Common myeloid progenitor, CD34-positive (primary cell): ENCODE measurements around the gene RIPK1.

Experiments used
- CTCF ChIA-PET: fragments of 350-600 bp; sonication (Branson Sonifier 250); formaldehyde crosslinking; loops from one replicate; lab custom pipeline; 2021; ENCODE audit warnings: antibody characterized with exemption; lab: Charles Lee
- POLR2A ChIA-PET: fragments of 350-600 bp; sonication (Branson Sonifier 250); formaldehyde crosslinking; loops from one replicate; lab custom pipeline; 2021; ENCODE audit warnings: antibody characterized with exemption; lab: Charles Lee
- DNase-seq, 3 donors: peaks; one replicate each; pipeline versions ENCODE4 v3.0.0 to v3.0.0-alpha.2; 2013
- H3K27ac ChIP-seq, 2 experiments: 1 replicate in 1 of 2; 2 replicates in 1 of 2; pipeline ENCODE4 v1.7.0; 2013; ENCODE audit warnings: inconsistent platforms in 2 of 2, low read length in 2 of 2, mild to moderate bottlenecking in 2 of 2, low read depth in 1 of 2, moderate library complexity in 1 of 2; ENCODE audit not compliant: severe bottlenecking in 2 of 2, insufficient read depth in 1 of 2, poor library complexity in 1 of 2
- H3K27me3 ChIP-seq, 5 experiments: replicated peaks in 2 of 5; 1 replicate in 3 of 5; 2 replicates in 2 of 5; pipeline versions ENCODE4 v1.6.1 to v1.7.0; 2013; ENCODE audit warnings: low read length in 4 of 5, mild to moderate bottlenecking in 2 of 5, moderate library complexity in 2 of 5, inconsistent platforms in 1 of 5; ENCODE audit not compliant: insufficient read depth in 5 of 5, control insufficient read depth in 4 of 5
- H3K36me3 ChIP-seq, 4 experiments: 1 replicate in 2 of 4; 2 replicates in 2 of 4; pipeline versions ENCODE4 v1.6.1 to v1.7.0; 2013; ENCODE audit warnings: low read length in 3 of 4, control low read depth in 1 of 4, mild to moderate bottlenecking in 1 of 4; ENCODE audit not compliant: control insufficient read depth in 4 of 4, insufficient read depth in 4 of 4
- H3K4me1 ChIP-seq, 4 experiments: 1 replicate in 3 of 4; 2 replicates in 1 of 4; pipeline versions ENCODE4 v1.6.1 to v1.7.1; 2013; ENCODE audit warnings: low read length in 3 of 4, mild to moderate bottlenecking in 3 of 4, control low read depth in 1 of 4, inconsistent platforms in 1 of 4, moderate library complexity in 1 of 4; ENCODE audit not compliant: control insufficient read depth in 4 of 4, insufficient read depth in 4 of 4; ENCODE audit errors: control extremely low read depth in 1 of 4
- H3K4me3 ChIP-seq, 7 experiments: 1 replicate in 4 of 7; 2 replicates in 3 of 7; pipeline versions ENCODE4 v1.5.1 to v1.7.0; 2013; ENCODE audit warnings: mild to moderate bottlenecking in 7 of 7, low read length in 6 of 7, moderate library complexity in 6 of 7, inconsistent platforms in 2 of 7, low read depth in 2 of 7, control low read depth in 1 of 7; ENCODE audit not compliant: insufficient read depth in 4 of 7, control insufficient read depth in 1 of 7; ENCODE audit errors: extremely low read depth in 1 of 7
- H3K9me3 ChIP-seq, 5 experiments: 1 replicate in 4 of 5; 2 replicates in 1 of 5; pipeline versions ENCODE4 v1.6.1 to v1.7.1; 2013; ENCODE audit warnings: low read length in 4 of 5, mild to moderate bottlenecking in 2 of 5, inconsistent platforms in 1 of 5, low read depth in 1 of 5, moderate library complexity in 1 of 5; ENCODE audit not compliant: control insufficient read depth in 4 of 5, insufficient read depth in 2 of 5; ENCODE audit errors: control extremely low read depth in 1 of 5
- WGBS: methylation state at CpG from one replicate; pipeline ENCODE4 v1.1.5; 2013; ENCODE audit not compliant: insufficient coverage; 5-methylcytosine and 5-hydroxymethylcytosine counted together

RIPK1 gene

DNA sequence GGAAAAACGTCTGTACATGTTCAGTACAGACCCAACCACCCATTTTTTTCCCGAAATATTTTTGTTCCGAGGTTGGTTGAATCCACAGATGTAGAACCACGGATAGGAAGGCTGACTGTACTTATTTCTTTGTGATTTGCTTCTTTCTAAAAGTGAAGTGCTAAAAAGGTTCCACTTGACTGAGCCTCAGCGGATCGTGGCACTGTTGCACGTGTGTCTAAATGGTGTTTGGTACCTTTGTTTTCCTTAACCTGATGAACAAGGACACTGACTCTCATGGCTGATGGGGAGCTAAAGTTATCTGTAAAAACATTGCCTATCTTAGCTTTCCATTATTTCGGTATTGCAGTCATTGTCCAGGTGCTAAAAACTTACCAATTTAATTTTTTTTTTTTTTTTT lies 56.4 kb downstream of the RIPK1 start:
- POLR2A ChIA-PET: interaction anchor here (0.6 kb wide), 1 partner anchor 56 kb away, joined by 4 read pairs; no protein-coding TSS in a partner anchor
- CTCF ChIA-PET: interaction anchor here (0.6 to 1.5 kb wide), 3 partner anchors 123 to 155 kb away, joined by 4 to 5 read pairs (median 4); no protein-coding TSS in a partner anchor

DNA sequence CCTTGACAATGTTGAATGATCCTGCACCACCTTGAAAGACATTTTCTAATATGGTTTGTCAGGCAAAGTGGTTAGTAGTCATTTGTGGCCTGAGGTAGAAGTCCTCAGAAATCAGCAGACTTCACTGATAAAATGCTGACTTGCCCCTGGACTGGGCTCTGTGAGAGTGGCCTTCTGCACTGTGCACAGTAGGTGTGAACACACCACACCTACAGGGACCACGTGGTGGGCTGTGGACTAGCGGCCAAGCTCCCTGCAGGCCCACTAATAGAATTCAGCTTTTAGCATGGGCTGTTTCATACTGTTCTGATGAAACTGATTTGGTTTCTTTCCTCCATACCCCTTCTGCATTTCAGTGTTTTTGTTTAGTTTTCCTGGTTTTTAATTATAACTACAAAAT lies 57.5 kb downstream of the RIPK1 start:
- CTCF ChIA-PET: interaction anchor here (0.8 to 3.5 kb wide), 6 partner anchors 35 to 154 kb away, joined by 3 to 14 read pairs (median 4); no protein-coding TSS in a partner anchor
- no peak overlapping the region for H3K4me3 ChIP-seq
- POLR2A ChIA-PET: interaction anchor here (0.6 kb wide), 1 partner anchor 106 kb away, joined by 4 read pairs; no protein-coding TSS in a partner anchor
- H3K27me3 ChIP-seq: no peaks in the 10 kb centered on the region
- H3K4me1 ChIP-seq: no peaks in the 10 kb centered on the region
- 17% methylated on average over 1 of the region's 2 CpGs for WGBS
- no peak overlapping the region for H3K27ac ChIP-seq
- no peaks in the 10 kb centered on the region for H3K9me3 ChIP-seq
- H3K36me3 ChIP-seq: peaks cover 0 to 8% (median 5%) of the 10 kb centered on the region in 4 experiments
- no peak for DNase-seq

More for the DNA sequence above, 56.4 kb downstream of the RIPK1 start:
- no peaks in the 10 kb centered on the region for H3K27me3 ChIP-seq
- H3K4me3 ChIP-seq: no peak overlapping the region
- H3K9me3 ChIP-seq: no peaks in the 10 kb centered on the region
- no peak for DNase-seq
- peaks cover 0 to 8% (median 0%) of the 10 kb centered on the region in 4 experiments for H3K36me3 ChIP-seq
- H3K4me1 ChIP-seq: no peaks in the 10 kb centered on the region
- H3K27ac ChIP-seq: no peak overlapping the region
- 91% methylated on average over 6 of the region's 8 CpGs for WGBS

DNA sequence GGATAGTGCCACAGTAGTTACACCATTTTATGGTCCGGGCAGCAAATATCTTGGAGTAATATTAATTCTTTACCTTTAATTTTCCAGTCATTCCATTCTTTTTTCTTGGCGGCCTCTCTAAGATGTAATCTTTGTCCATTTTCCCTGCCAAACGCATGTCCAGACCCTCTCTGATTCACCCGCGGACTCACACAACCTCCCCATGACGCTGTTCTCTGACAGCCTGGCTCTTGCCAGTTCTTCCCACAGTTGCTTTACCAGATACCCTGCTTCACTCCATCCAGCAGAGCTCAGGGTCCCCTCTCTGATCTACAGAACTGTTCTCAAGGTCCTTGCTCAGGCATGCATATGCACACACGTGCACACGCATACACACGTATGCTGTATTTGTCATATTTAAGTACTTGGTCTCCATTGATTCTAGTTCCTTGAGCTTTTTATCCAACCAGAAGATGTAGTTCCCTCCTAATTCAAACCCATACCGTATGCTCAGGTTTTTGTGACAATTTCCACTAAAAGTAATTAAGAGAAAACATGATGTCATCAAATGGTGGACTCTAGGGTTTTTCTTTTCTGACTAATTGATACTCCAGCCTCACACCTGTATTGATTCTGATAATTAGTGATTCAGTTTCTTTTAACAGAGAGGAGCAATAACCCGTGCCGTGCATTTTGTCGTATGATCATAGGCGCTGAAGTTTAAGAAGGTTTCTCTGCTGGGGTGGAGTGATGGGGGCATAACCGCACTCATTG lies 60.2 kb downstream of the RIPK1 start:
- H3K36me3 ChIP-seq: peaks cover 0 to 18% (median 9%) of the 10 kb centered on the region in 4 experiments
- H3K27me3 ChIP-seq: no peaks in the 10 kb centered on the region
- H3K4me3 ChIP-seq: no peak overlapping the region
- H3K4me1 ChIP-seq: no peaks in the 10 kb centered on the region
- no peak overlapping the region for H3K27ac ChIP-seq
- POLR2A ChIA-PET: no interaction called here
- no peaks in the 10 kb centered on the region for H3K9me3 ChIP-seq
- CTCF ChIA-PET: interaction anchor here (0.7 to 3.8 kb wide), 8 partner anchors 12 to 131 kb away, joined by 3 to 14 read pairs (median 4); no protein-coding TSS in a partner anchor
- 97% methylated on average over 9 of the region's 15 CpGs for WGBS
- DNase-seq: no peak

DNA sequence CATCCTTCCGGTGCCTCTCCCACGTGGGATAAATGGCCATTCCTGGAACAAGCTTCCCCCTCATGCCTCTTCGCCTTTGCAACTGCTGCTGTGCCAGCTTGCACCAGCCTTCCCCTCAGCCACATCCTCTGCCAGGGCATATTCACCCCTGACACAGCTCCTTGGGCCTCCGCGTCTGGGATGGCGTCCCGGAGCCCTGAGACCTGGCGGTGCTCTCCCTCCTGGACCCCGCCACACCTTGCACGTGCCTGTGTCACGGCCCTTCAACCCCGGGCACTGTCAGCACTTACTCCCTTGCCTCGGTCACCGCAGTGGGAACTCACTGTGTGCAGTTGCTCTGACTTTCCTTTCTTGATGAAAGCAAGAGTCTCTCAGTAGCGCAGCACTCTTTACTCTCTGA lies 63.4 kb downstream of the RIPK1 start:
- H3K27me3 ChIP-seq: no peaks in the 10 kb centered on the region

DNA sequence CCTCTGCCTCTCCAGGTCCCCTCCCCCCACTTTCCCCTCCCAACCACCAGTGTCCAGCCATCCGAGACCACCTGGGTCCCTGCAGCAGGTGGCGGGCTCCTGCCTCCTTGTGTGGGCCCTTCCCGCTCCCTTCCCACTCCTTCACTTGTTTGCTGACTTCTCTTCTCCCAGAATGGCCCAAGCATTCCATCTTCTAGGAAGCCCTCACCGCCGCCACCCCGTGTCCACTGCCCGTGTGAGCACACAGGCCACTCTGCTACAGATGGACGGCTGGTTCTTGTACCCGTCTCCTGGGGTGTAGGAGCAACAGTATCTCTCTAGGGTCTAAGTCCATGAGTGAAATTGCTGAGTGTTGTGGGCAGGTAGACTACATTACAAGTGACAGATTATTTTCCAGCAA lies 65.2 kb downstream of the RIPK1 start:
- DNase-seq: no peak
- no peaks in the 10 kb centered on the region for H3K27me3 ChIP-seq
- H3K4me1 ChIP-seq: no peaks in the 10 kb centered on the region
- H3K4me3 ChIP-seq: no peak overlapping the region
- H3K27ac ChIP-seq: no peak overlapping the region
- H3K36me3 ChIP-seq: peaks cover 0 to 30% (median 22%) of the 10 kb centered on the region in 4 experiments
- ChIA-PET POLR2A (no interaction called here), CTCF (no interaction called here)
- H3K9me3 ChIP-seq: no peaks in the 10 kb centered on the region
- WGBS: 100% methylated on average over 3 of the region's 9 CpGs

More for the DNA sequence above, 63.4 kb downstream of the RIPK1 start:
- Histone ChIP-seq H3K4me1 (no peaks in the 10 kb centered on the region), H3K4me3 (no peak overlapping the region), H3K36me3 (peaks cover 0 to 24% (median 13%) of the 10 kb centered on the region in 4 experiments), H3K9me3 (no peaks in the 10 kb centered on the region), H3K27ac (no peak overlapping the region)
- CTCF ChIA-PET: interaction anchor here (0.6 kb wide), 1 partner anchor 133 kb away, joined by 3 read pairs; no protein-coding TSS in a partner anchor
- POLR2A ChIA-PET: no interaction called here
- 99% methylated on average over 15 of the region's 15 CpGs for WGBS
- DNase-seq: no peak

DNA sequence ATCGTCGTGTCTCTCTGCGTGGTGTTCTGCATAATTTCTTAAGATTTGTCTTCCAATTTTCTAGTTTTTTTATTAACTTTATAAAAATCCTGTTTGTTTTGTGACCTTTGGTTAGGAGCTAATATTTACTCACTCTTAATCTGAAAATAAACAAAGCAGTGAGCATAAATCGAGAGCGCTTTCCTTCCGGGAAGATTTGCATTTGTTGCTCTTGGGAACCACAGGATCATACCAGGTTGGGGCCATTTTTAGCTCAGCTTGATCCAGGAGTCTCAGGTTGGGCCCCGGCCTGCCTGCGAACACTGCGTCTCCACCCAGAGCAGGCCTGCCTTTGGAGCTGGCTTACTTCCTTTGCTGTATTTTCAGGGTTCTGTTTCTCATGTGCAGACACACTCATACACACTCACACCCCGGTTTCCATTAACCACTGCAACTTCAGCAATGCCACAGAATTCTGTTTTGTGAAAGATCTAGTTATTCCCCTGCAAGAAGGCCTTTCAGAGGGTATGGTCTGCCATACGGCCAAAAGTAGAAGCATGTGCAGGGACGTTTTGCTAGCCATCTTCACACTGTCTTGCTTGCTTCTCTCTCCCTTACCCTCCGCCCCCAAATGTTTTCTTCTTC lies 67.5 kb downstream of the RIPK1 start:
- ChIA-PET CTCF (no interaction called here), POLR2A (no interaction called here)
- no peaks in the 10 kb centered on the region for H3K9me3 ChIP-seq
- H3K27me3 ChIP-seq: no peaks in the 10 kb centered on the region
- H3K27ac ChIP-seq: no peak overlapping the region
- no peak for DNase-seq
- WGBS: 97% methylated on average over 10 of the region's 13 CpGs
- peaks cover 4 to 16% (median 16%) of the 10 kb centered on the region in 4 experiments for H3K4me1 ChIP-seq
- H3K4me3 ChIP-seq: no peak overlapping the region
- peaks cover 0 to 28% (median 18%) of the 10 kb centered on the region in 4 experiments for H3K36me3 ChIP-seq
